ENCODE results near the gene ACVR1B. TPM values are rescaled to one million over a fixed set of nuclear protein-coding genes. Genes with fewer than 3 reads are reported as not detected.

The ACVR1B gene
- total RNA-seq, 1 donor from 2014 or later, result 34.9 TPM

DNA sequence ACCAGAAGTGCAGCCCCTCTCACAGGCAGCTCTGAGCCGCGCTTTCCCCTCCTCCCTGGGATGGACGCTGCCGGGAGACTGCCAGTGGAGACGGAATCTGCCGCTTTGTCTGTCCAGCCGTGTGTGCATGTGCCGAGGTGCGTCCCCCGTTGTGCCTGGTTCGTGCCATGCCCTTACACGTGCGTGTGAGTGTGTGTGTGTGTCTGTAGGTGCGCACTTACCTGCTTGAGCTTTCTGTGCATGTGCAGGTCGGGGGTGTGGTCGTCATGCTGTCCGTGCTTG is 43.0 kb downstream of the ACVR1B start:
- TF ChIP-seq, protein P1, sequence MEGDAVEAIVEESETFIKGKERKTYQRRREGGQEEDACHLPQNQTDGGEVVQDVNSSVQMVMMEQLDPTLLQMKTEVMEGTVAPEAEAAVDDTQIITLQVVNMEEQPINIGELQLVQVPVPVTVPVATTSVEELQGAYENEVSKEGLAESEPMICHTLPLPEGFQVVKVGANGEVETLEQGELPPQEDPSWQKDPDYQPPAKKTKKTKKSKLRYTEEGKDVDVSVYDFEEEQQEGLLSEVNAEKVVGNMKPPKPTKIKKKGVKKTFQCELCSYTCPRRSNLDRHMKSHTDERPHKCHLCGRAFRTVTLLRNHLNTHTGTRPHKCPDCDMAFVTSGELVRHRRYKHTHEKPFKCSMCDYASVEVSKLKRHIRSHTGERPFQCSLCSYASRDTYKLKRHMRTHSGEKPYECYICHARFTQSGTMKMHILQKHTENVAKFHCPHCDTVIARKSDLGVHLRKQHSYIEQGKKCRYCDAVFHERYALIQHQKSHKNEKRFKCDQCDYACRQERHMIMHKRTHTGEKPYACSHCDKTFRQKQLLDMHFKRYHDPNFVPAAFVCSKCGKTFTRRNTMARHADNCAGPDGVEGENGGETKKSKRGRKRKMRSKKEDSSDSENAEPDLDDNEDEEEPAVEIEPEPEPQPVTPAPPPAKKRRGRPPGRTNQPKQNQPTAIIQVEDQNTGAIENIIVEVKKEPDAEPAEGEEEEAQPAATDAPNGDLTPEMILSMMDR (IDR thresholded peaks at IDR 0.05), result no peak
- DNase-seq, result no peak
- Histone ChIP-seq H3K4me3 (no peak overlapping the region), H3K27ac (no peak overlapping the region), H3K9me3 (no peaks in the 10 kb centered on the region), H3K4me1 (peaks cover 7% of the 10 kb centered on the region), H3K27me3 (ENCODE audit: low read depth) (no peaks in the 10 kb centered on the region), H3K36me3 (peaks cover 59% of the 10 kb centered on the region)
- intact Hi-C loops (cut with DNase I), result no loop called here
- ATAC-seq, result no peak

DNA sequence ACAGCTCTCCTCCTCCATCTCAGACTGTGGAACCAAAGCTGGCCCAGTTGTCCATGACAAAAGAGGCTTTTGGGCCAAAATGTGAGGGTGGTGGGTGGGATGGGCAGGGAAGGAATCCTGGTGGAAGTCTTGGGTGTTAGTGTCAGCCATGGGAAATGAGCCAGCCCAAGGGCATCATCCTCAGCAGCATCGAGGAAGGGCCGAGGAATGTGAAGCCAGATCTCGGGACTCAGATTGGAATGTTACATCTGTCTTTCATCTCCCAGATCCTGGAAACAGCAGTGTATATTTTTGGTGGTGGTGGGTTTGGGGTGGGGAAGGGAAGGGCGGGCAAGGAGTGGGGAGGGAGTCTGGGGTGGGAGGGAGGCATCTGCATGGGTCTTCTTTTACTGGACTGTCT is 43.5 kb downstream of the ACVR1B start:
- ATAC-seq, result no peak
- Histone ChIP-seq H3K36me3 (peaks cover 56% of the 10 kb centered on the region), H3K4me1 (peaks cover 7% of the 10 kb centered on the region), H3K27me3 (ENCODE audit: low read depth) (no peaks in the 10 kb centered on the region), H3K27ac (no peak overlapping the region), H3K4me3 (no peak overlapping the region), H3K9me3 (no peaks in the 10 kb centered on the region)
- TF ChIP-seq, protein P1 (IDR thresholded peaks at IDR 0.05), result no peak
- intact Hi-C loops (cut with DNase I), result no loop called here
- DNase-seq, result no peak

DNA sequence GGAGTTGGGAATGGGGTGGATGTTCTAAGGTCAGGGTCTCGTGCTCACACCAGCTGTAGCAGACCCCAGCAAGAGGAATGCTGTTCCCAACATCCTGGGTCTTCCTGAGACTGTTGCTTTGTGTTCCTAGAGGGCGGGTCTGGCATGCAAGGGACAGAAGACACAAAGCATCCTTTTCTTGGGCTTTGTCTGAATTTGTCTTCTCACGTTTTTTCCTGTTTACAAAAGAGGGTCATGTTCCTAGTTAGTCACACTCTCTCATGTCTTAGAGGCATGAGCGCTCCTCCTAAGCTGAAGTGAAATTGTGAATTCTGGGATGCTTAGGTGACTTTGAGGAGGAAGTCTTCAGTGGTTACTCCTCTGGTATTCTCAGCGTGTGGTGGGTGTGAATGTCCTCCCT is 45.6 kb downstream of the ACVR1B start:
- H3K4me1 ChIP-seq, result peaks cover 7% of the 10 kb centered on the region
- peaks cover 37% of the 10 kb centered on the region for H3K36me3 ChIP-seq
- no peak overlapping the region for H3K4me3 ChIP-seq
- DNase-seq (no peak), ATAC-seq (no peak)
- TF ChIP-seq, protein P1 (IDR thresholded peaks at IDR 0.05), result no peak
- no peaks in the 10 kb centered on the region for H3K9me3 ChIP-seq
- intact Hi-C loops (cut with DNase I), result no loop called here
- H3K27ac ChIP-seq, result no peak overlapping the region
- H3K27me3 ChIP-seq (ENCODE audit: low read depth), result no peaks in the 10 kb centered on the region

DNA sequence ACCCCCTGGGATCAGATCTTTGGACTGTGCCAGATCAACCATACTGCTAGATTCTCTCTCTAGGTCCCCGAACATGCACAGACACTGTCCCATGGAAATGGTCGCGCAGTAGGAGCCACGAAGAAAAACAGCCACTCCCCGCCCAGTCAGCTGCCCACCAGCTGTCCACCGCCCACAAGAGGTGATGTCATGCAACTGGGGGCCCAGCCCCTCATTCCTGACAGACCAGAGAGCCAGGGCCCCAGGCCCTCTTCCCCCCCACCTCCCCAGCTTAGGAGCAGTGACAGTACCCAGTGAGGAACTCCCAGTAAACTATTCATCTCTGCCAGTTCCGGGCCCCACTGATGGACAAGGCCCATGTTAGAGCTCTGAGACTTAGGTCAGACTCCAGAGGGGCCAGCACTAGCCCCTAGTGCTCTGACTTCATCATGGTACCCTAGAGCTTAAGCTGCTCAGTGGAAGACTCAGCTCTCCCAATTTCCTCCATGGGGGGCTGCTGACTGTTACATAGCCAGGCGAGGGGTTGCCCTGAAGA is 51.6 kb downstream of the ACVR1B start:
- Histone ChIP-seq H3K27ac (no peak overlapping the region), H3K4me3 (no peak overlapping the region), H3K27me3 (ENCODE audit: low read depth) (peaks cover 19% of the 10 kb centered on the region), H3K36me3 (no peaks in the 10 kb centered on the region), H3K4me1 (peaks cover 38% of the 10 kb centered on the region), H3K9me3 (no peaks in the 10 kb centered on the region)
- ATAC-seq, result no peak
- intact Hi-C loops (cut with DNase I), result no loop called here
- DNase-seq, result no peak
- TF ChIP-seq, protein P1 (IDR thresholded peaks at IDR 0.05), result no peak

DNA sequence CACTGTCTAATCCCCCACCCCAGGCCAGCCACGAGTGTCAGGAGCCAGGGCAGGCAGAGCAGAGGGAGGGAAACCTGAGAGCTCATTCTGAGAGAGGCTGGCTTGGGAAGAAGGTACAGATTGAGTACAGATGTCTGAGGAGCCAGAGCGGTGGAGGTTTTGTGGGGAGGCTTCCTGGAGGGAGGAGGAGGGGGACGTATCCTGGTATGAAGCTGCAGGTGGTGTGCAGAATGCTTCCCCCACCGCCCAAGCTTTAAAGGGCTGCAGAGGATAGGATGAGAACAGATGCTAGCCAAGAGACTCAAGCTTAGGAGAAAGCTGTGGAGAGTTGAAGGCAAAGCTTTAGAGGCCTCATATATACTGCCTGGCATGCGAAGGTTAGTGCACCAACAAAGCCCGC is 52.1 kb downstream of the ACVR1B start:
- H3K4me1 ChIP-seq, result peaks cover 41% of the 10 kb centered on the region
- ATAC-seq, result no peak
- DNase-seq, result no peak
- TF ChIP-seq, protein P1 (IDR thresholded peaks at IDR 0.05), result no peak
- H3K27me3 ChIP-seq (ENCODE audit: low read depth), result peaks cover 19% of the 10 kb centered on the region
- H3K4me3 ChIP-seq, result no peak overlapping the region
- no peak overlapping the region for H3K27ac ChIP-seq
- no peaks in the 10 kb centered on the region for H3K36me3 ChIP-seq
- intact Hi-C loops (cut with DNase I), result no loop called here
- H3K9me3 ChIP-seq, result no peaks in the 10 kb centered on the region
